T-cell (primary cell): ENCODE measurements around the gene HTR6. TPM values are rescaled to one million over a fixed set of nuclear protein-coding genes. Genes with fewer than 3 reads are reported as not detected.

Experiments used
- ATAC-seq, 4 experiments: fragments of 200-7000 bp in 3 of 4; fragments of 150-1000 bp in 1 of 4; cut with Tn5 transposase; replicated peaks in 1 of 4; 1 replicate in 3 of 4; 2 replicates in 1 of 4; pipeline ENCODE4 v1.10.0; 2021; ENCODE audit warnings: moderate library complexity in 3 of 4, mild to moderate bottlenecking in 2 of 4, moderate number of reproducible peaks in 1 of 4
- CTCF ChIA-PET, 2 donors: fragments of 300-600 bp; sonication (Branson Sonifier 250); formaldehyde crosslinking; loops; one replicate each; lab custom pipeline; 2022; ENCODE audit warnings: antibody characterized with exemption in 2 of 2; lab: Charles Lee
- POLR2A ChIA-PET, 2 donors: fragments of 300-600 bp; sonication (Branson Sonifier 250); formaldehyde crosslinking; loops; one replicate each; lab custom pipeline; 2022; ENCODE audit warnings: antibody characterized with exemption in 2 of 2; lab: Charles Lee
- DNase-seq, 35 experiments: peaks; one replicate each; pipeline versions ENCODE4 v3.0.0 to v3.0.0-alpha.2; 2013 to 2023
- H3K27ac ChIP-seq: one replicate; pipeline ENCODE4 v1.5.1; 2013; ENCODE audit warnings: low read length
- H3K27me3 ChIP-seq, 2 experiments: replicated peaks in 1 of 2; 1 replicate in 1 of 2; 2 replicates in 1 of 2; pipeline versions ENCODE4 v1.6.1 to v1.7.0; 2013; ENCODE audit warnings: low read length in 1 of 2, mixed read lengths in 1 of 2; ENCODE audit not compliant: control insufficient read depth in 2 of 2, insufficient read depth in 2 of 2; ENCODE audit errors: extremely low read depth in 1 of 2
- H3K36me3 ChIP-seq, 2 donors: 1 replicate in 1 of 2; 2 replicates in 1 of 2; pipeline versions ENCODE4 v1.6.1 to v1.7.0; 2013; ENCODE audit warnings: low read length in 1 of 2; ENCODE audit not compliant: control insufficient read depth in 2 of 2, insufficient read depth in 1 of 2; ENCODE audit errors: extremely low read depth in 1 of 2
- H3K4me1 ChIP-seq, 2 experiments: 1 replicate in 1 of 2; 2 replicates in 1 of 2; pipeline versions ENCODE4 v1.6.1 to v1.7.0; 2013; ENCODE audit warnings: low read length in 2 of 2, mixed read lengths in 1 of 2; ENCODE audit not compliant: insufficient read depth in 2 of 2, control insufficient read depth in 1 of 2; ENCODE audit errors: extremely low read depth in 1 of 2
- H3K4me3 ChIP-seq, 2 donors: 1 replicate in 1 of 2; 2 replicates in 1 of 2; pipeline versions ENCODE4 v1.5.1 to v1.7.0; 2013; ENCODE audit warnings: mild to moderate bottlenecking in 2 of 2, low read length in 1 of 2, moderate library complexity in 1 of 2; ENCODE audit not compliant: control insufficient read depth in 1 of 2; ENCODE audit errors: extremely low read depth in 1 of 2
- H3K9me3 ChIP-seq: 2 replicates; pipeline ENCODE4 v1.7.0; 2013
- H3K27ac Mint-ChIP-seq, 2 donors: one replicate each; pipeline ENCODE4 v1.8.0; 2020 to 2021; ENCODE audit warnings: mild to moderate bottlenecking in 2 of 2, mixed read lengths in 2 of 2
- H3K27me3 Mint-ChIP-seq, 2 donors: one replicate each; pipeline ENCODE4 v1.8.0; 2021 to 2022; ENCODE audit warnings: mixed read lengths in 2 of 2
- H3K36me3 Mint-ChIP-seq: one replicate; pipeline ENCODE4 v1.8.0; 2021; ENCODE audit warnings: mixed read lengths
- H3K4me1 Mint-ChIP-seq, 3 donors: one replicate each; pipeline ENCODE4 v1.8.0; 2020 to 2022; ENCODE audit warnings: mixed read lengths in 3 of 3, mild to moderate bottlenecking in 1 of 3
- H3K4me3 Mint-ChIP-seq, 3 donors: one replicate each; pipeline ENCODE4 v1.8.0; 2020 to 2022; ENCODE audit warnings: mild to moderate bottlenecking in 3 of 3, mixed read lengths in 3 of 3, moderate library complexity in 3 of 3
- H3K9me3 Mint-ChIP-seq, 3 donors: one replicate each; pipeline ENCODE4 v1.8.0; 2020 to 2022; ENCODE audit warnings: mixed read lengths in 3 of 3
- WGBS: methylation state at CpG from one replicate; pipeline ENCODE4 v1.1.5; 2013; ENCODE audit warnings: missing lambda C conversion rate; ENCODE audit not compliant: insufficient coverage; 5-methylcytosine and 5-hydroxymethylcytosine counted together
- total RNA-seq, 35 experiments: library from RNA in 6 of 35; stranded (reverse) in 6 of 35; fragments of 120-200 nt in 1 of 35; gene quantifications; one replicate each; pipeline versions ENCODE4 v1.2.1 to v1.2.4 and lab custom pipeline; 2013 to 2026

Gene HTR6
- total RNA-seq, 5 donors from 2014 or later (not counting 1 experiment from before 2014, with no cell fraction given) = 0.16 to 0.90 (median 0.19) TPM

DNA sequence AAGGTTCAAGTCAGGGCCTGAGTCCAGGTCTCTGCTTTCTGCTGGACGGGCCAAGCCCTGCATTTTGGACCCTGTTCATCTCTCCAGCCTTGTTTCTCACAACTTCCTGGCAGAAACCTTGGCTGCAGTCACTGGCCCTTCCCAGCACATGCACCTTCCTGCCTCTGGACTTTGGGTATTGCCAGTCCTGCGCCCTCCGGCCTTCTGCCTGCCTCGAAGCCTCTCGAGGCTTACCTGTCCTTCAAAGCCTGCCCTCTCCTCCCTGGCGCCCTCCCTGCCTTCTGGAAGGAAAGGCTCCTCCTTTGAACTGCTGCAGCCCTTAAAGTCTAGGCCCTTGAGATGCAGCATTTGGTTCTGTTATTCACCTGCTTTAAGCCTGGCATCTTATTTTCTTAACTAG lies 52.8 kb downstream of the HTR6 start:
- CTCF ChIA-PET = no interaction called here
- 94% methylated on average over 6 of the region's 6 CpGs for WGBS

DNA sequence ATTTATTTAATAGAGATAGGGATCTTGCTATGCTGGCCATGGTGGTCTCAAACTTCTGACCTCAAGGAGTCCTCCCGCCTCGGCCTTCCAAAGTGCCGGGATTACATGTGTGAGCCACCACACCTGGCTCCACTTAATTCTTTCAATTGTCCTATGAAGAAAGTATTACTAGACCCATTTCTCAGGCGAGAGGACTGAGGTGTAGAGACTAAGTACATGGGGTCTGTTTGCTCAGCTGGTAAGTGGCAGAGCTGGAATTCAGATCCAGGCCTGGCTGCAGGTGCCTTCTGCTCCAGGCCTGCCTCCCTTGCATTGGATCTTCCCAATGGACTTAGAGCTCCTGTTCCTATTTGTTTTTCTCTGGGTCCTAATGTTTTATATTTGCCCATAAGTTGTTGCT lies 55.5 kb downstream of the HTR6 start:
- H3K9me3 ChIP-seq = no peaks in the 10 kb centered on the region
- no peaks in the 10 kb centered on the region for H3K27me3 ChIP-seq
- POLR2A ChIA-PET = no interaction called here
- no peaks in the 10 kb centered on the region for H3K9me3 Mint-ChIP-seq
- WGBS = no CpG with 5 or more reads among the region's 4 CpGs
- H3K36me3 Mint-ChIP-seq = peaks cover 16% of the 10 kb centered on the region
- no peaks in the 10 kb centered on the region for H3K27me3 Mint-ChIP-seq
- H3K4me3 Mint-ChIP-seq = no peak overlapping the region
- no peak overlapping the region for H3K27ac ChIP-seq
- no peak overlapping the region for H3K4me3 ChIP-seq
- ATAC-seq (no peak), DNase-seq (no peak)
- peaks cover 0 to 7% of the 10 kb centered on the region in 2 donors for H3K36me3 ChIP-seq
- CTCF ChIA-PET = no interaction called here
- H3K27ac Mint-ChIP-seq = no peak overlapping the region
- peaks cover 3 to 7% (median 5%) of the 10 kb centered on the region in 3 donors for H3K4me1 Mint-ChIP-seq
- H3K4me1 ChIP-seq = peaks cover 0 to 4% of the 10 kb centered on the region in 2 experiments

More for the DNA sequence above, 52.8 kb downstream of the HTR6 start:
- H3K4me1 ChIP-seq = peaks cover 0 to 4% of the 10 kb centered on the region in 2 experiments
- no peak overlapping the region for H3K4me3 Mint-ChIP-seq
- H3K36me3 Mint-ChIP-seq = peaks cover 20% of the 10 kb centered on the region
- no peak for DNase-seq
- ATAC-seq = no peak
- no peaks in the 10 kb centered on the region for H3K27me3 Mint-ChIP-seq
- no peaks in the 10 kb centered on the region for H3K9me3 Mint-ChIP-seq
- POLR2A ChIA-PET = no interaction called here
- no peak overlapping the region for H3K27ac Mint-ChIP-seq
- no peaks in the 10 kb centered on the region for H3K36me3 ChIP-seq
- no peaks in the 10 kb centered on the region for H3K27me3 ChIP-seq
- H3K4me3 ChIP-seq = no peak overlapping the region
- no peaks in the 10 kb centered on the region for H3K9me3 ChIP-seq
- peaks cover 3 to 7% (median 5%) of the 10 kb centered on the region in 3 donors for H3K4me1 Mint-ChIP-seq
- no peak overlapping the region for H3K27ac ChIP-seq

DNA sequence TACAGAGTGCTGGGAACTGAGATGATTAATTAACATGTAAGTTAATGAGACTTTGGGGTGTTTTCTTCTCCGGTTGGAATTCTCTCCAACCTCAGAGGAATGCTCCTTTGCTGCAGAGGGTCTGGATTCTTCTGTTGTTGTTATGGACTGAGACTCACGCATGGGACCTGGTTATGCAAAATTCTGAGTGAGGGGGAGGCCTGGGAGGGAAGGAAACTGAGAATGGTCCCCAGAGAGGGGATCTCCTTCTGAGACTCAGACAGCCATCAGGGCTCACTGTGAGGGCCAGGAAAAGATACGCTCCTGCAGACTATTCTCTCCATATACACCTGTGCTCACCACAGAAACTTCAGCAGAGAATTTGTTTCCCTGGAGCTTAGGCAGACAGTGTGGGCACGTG lies 56.3 kb downstream of the HTR6 start:
- Histone ChIP-seq H3K36me3 (peaks cover 0 to 12% of the 10 kb centered on the region in 2 donors), H3K9me3 (no peaks in the 10 kb centered on the region), H3K27ac (no peak overlapping the region), H3K27me3 (no peaks in the 10 kb centered on the region), H3K4me3 (no peak overlapping the region), H3K4me1 (no peaks in the 10 kb centered on the region)
- Mint-ChIP-seq H3K9me3 (no peaks in the 10 kb centered on the region), H3K4me3 (no peak overlapping the region), H3K27me3 (no peaks in the 10 kb centered on the region), H3K36me3 (peaks cover 22% of the 10 kb centered on the region), H3K4me1 (no peaks in the 10 kb centered on the region), H3K27ac (peak overlapping the region in 1 of 2 donors; percentile 18)
- DNase-seq (no peak), ATAC-seq (no peak)
- WGBS = 75% methylated on average over 1 of the region's 4 CpGs
- CTCF ChIA-PET = no interaction called here
- POLR2A ChIA-PET = no interaction called here

DNA sequence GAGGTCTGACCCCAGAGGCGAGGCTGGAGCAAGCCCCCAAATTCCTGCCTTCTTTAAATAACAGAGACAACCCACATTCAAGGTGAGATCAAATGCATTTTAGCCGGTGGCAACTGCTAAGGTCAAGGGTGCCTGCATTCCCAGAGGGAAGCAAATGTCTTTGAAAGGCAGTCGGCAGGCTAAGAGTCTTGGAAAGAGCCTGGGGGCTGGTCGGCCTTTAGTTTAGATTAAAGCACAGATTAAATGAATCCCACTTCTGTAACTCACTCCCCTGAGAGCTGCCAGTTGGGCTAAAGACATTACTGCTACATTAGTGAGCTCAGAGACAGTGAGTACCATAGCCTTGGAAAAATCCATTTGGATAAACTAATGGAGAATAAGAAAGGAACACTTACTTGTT lies 59.2 kb downstream of the HTR6 start:
- H3K9me3 ChIP-seq = no peaks in the 10 kb centered on the region
- ATAC-seq = no peak
- H3K36me3 ChIP-seq = peaks cover 0 to 25% of the 10 kb centered on the region in 2 donors
- H3K4me3 ChIP-seq = no peak overlapping the region
- peaks cover 33% of the 10 kb centered on the region for H3K36me3 Mint-ChIP-seq
- no peaks in the 10 kb centered on the region for H3K4me1 ChIP-seq
- H3K4me1 Mint-ChIP-seq = no peaks in the 10 kb centered on the region
- H3K9me3 Mint-ChIP-seq = no peaks in the 10 kb centered on the region
- WGBS = 100% methylated on average over 2 of the region's 4 CpGs
- H3K27ac ChIP-seq = no peak overlapping the region
- DNase-seq = no peak
- CTCF ChIA-PET = no interaction called here
- no peaks in the 10 kb centered on the region for H3K27me3 Mint-ChIP-seq
- no peaks in the 10 kb centered on the region for H3K27me3 ChIP-seq
- no peak overlapping the region for H3K27ac Mint-ChIP-seq
- H3K4me3 Mint-ChIP-seq = no peak overlapping the region
- POLR2A ChIA-PET = no interaction called here

DNA sequence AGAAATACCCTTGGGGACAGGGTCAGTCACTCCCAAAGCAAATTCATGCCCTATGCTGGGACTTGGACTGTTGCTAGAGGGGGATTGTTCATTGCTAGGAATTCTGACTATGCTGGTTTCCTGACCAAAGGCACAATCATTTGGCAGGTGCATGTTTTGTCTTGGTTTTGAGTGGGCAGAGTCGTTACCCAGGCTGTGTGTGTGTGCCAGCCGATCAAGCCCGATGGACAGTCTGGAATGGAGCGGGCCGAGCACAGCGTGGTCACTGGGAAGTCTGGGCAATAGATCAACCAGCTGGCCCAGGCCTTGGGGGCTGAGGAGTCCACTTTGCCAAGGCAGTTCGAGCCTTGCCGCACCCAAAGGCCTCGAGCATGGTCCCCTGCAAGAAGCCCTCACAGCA lies 60.9 kb downstream of the HTR6 start:
- no peaks in the 10 kb centered on the region for H3K9me3 ChIP-seq
- ATAC-seq (no peak), DNase-seq (no peak)
- no peaks in the 10 kb centered on the region for H3K27me3 ChIP-seq
- CTCF ChIA-PET = interaction anchor here in 1 of 2 donors (0.5 kb wide), 1 partner anchor 673 kb away, joined by 3 read pairs; no protein-coding TSS in a partner anchor
- peaks cover 0 to 25% of the 10 kb centered on the region in 2 donors for H3K36me3 ChIP-seq
- WGBS = 95% methylated on average over 8 of the region's 9 CpGs
- Mint-ChIP-seq H3K4me1 (no peaks in the 10 kb centered on the region), H3K9me3 (peaks cover 0 to 3% (median 3%) of the 10 kb centered on the region in 3 donors), H3K4me3 (no peak overlapping the region), H3K27me3 (no peaks in the 10 kb centered on the region), H3K27ac (no peak overlapping the region), H3K36me3 (peaks cover 38% of the 10 kb centered on the region)
- H3K4me1 ChIP-seq = no peaks in the 10 kb centered on the region
- no peak overlapping the region for H3K4me3 ChIP-seq
- POLR2A ChIA-PET = no interaction called here
- no peak overlapping the region for H3K27ac ChIP-seq

DNA sequence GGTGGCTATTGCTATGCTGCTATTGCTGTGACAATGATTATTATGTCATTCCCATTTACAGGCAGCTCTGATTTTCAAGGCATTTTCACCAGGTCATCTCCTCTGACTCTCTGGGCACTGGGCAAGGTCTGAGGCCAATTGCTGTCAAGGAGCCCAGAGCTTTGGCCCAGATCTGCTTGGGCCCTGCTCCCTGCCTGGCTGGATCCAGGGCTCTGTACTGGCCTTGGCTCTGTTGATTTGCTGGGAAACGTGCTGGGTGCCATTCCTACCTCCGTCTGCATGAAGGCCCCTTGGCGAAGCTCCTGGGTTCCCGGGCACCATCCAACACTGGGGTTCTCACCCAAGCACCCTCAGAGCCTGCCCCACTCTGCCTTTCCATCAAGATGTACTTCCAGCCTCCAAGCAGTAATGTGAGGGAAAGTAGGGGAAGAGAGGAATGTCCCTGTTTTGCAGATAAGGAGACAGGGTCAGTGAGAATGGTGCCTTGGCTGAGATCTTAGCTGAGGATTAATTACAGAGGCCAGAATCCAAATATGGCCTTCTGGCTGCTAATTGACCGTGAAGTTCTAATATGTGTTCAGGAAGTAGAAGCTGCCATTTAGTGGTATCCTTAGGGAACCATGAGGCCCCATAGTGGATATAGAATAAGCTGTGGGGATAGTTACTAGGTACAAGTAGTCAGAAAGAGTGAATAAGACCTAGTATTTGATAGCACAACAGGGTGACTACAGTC lies 63.9 kb downstream of the HTR6 start:
- Histone ChIP-seq H3K4me1 (no peaks in the 10 kb centered on the region), H3K27me3 (no peaks in the 10 kb centered on the region), H3K9me3 (no peaks in the 10 kb centered on the region), H3K36me3 (peaks cover 0 to 26% of the 10 kb centered on the region in 2 donors), H3K4me3 (no peak overlapping the region), H3K27ac (no peak overlapping the region)
- no peaks in the 10 kb centered on the region for H3K4me1 Mint-ChIP-seq
- 100% methylated on average over 2 of the region's 5 CpGs for WGBS
- ChIA-PET CTCF (no interaction called here), POLR2A (no interaction called here)
- ATAC-seq = no peak
- H3K9me3 Mint-ChIP-seq = peaks cover 0 to 9% (median 8%) of the 10 kb centered on the region in 3 donors
- H3K27ac Mint-ChIP-seq = no peak overlapping the region
- peaks cover 55% of the 10 kb centered on the region for H3K36me3 Mint-ChIP-seq
- H3K27me3 Mint-ChIP-seq = no peaks in the 10 kb centered on the region
- no peak for DNase-seq
- no peak overlapping the region for H3K4me3 Mint-ChIP-seq
